ENCODE data around the gene TSPAN14. TPM values are rescaled to one million over a fixed set of nuclear protein-coding genes. Genes with fewer than 3 reads are reported as not detected.

Gene TSPAN14
- total and polyA plus RNA-seq, 2 of the 8 experiments (the other 6 are each of a cell fraction or from before 2014, with no cell fraction given), result 47.4 to 57.8 TPM

DNA sequence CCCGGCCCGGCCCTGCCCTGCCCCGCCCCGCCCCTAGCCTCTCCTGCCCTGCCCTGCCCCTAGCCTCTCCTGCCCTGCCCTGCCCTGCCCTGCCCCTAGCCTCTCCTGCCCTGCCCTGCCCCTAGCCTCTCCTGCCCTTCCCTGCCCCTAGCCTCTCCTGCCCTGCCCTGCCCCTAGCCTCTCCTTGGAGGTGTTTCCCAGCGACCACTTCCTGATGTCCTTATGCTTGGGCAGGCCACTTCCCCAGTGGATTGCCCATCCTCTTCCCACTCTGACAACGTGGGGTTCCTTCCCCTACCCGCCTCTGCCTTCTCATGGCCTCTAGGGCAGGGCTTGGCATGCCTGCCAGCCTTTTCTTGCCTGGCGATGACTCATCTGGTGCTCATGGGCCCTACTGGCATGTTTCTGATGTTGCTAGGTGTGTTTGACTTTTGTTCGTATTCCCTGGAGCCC, 24.6 kb upstream of the TSPAN14 start:
- Histone ChIP-seq H3K4me2 (ENCODE audit: insufficient read depth in 1 of 2, low read depth in 2 of 2, low read length in 2 of 2) (no peak overlapping the region), H2AK5ac (ENCODE audit: low read depth, low read length) (no peak overlapping the region), H2BK120ac (replicated peaks; ENCODE audit: low read depth, low read length) (no peak overlapping the region), H2BK15ac (ENCODE audit: low read length) (no peak overlapping the region), H4K5ac (ENCODE audit: insufficient read length, low read depth, low read length) (no peak overlapping the region), H3K4me3 (ENCODE audit: extremely low read depth in 1 of 4, insufficient read depth in 2 of 4, low read depth in 3 of 4, low read length in 4 of 4) (no peak overlapping the region), H3K9me3 (ENCODE audit: insufficient read depth in 2 of 2, low read depth in 1 of 2, low read length in 1 of 2) (no peaks in the 10 kb centered on the region), H3K4me1 (replicated peaks in 1 of 4; ENCODE audit: control insufficient read depth in 3 of 4, insufficient read depth in 4 of 4, low read length in 3 of 4) (no peaks in the 10 kb centered on the region), H3K4ac (replicated peaks; ENCODE audit: insufficient read length, low read depth, low read length) (no peak overlapping the region), H3K79me1 (ENCODE audit: low read depth, low read length) (no peaks in the 10 kb centered on the region), H2AFZ (ENCODE audit: low read length) (no peak overlapping the region), H3K14ac (ENCODE audit: insufficient read length) (no peak overlapping the region), H3K23me2 (ENCODE audit: low read depth, low read length) (no peaks in the 10 kb centered on the region), H3K27me3 (replicated peaks in 1 of 4; ENCODE audit: control insufficient read depth in 3 of 4, extremely low read depth in 1 of 4, insufficient read depth in 3 of 4, low read length in 3 of 4) (no peaks in the 10 kb centered on the region), H3K18ac (ENCODE audit: extremely low read depth, low read length) (no peak overlapping the region), H4K91ac (replicated peaks; ENCODE audit: insufficient read length, low read length) (no peak overlapping the region), H4K20me1 (replicated peaks in 1 of 2; ENCODE audit: control insufficient read depth in 1 of 2, insufficient read depth in 2 of 2, low read length in 2 of 2) (peaks cover 0 to 6% of the 10 kb centered on the region in 2 experiments), H3K79me2 (ENCODE audit: control insufficient read depth in 1 of 2, insufficient read depth in 2 of 2, low read length in 2 of 2) (no peaks in the 10 kb centered on the region), H3K56ac (replicated peaks; ENCODE audit: insufficient read length, low read depth, low read length) (no peak overlapping the region), H2BK12ac (ENCODE audit: low read depth, low read length) (no peak overlapping the region), H3K9ac (replicated peaks in 1 of 4; ENCODE audit: extremely low read depth in 1 of 4, low read depth in 3 of 4, low read length in 3 of 4) (no peak overlapping the region), H2BK5ac (ENCODE audit: low read depth, low read length) (no peak overlapping the region), H2BK20ac (ENCODE audit: low read length) (no peak overlapping the region), H4K8ac (ENCODE audit: extremely low read depth, insufficient read depth, low read length) (no peak overlapping the region), H3K23ac (ENCODE audit: insufficient read length) (no peak overlapping the region), H3K36me3 (ENCODE audit: control insufficient read depth in 2 of 4, insufficient read depth in 4 of 4, low read length in 3 of 4) (peaks cover 5 to 28% (median 16%) of the 10 kb centered on the region in 4 experiments; a peak in 7 of 8 replicates), H3K27ac (ENCODE audit: low read depth, low read length) (no peak overlapping the region)
- ChIA-PET CTCF (ENCODE audit: partially characterized antibody) (interaction anchor here (1.4 to 8.8 kb wide), 4 partner anchors 10 to 76 kb away, joined by 3 to 72 read pairs (median 10); no protein-coding TSS in a partner anchor), POLR2A (ENCODE audit: partially characterized antibody) (no interaction called here)
- DNase-seq (ENCODE audit: low read depth in 1 of 2, low spot score in 2 of 2) (no peak), FAIRE-seq (no peak)
- TF ChIP-seq HDAC2 (IDR thresholded peaks at IDR 0.05; ENCODE audit: borderline replicate concordance in 1 of 2, low read depth in 2 of 2, low read length in 2 of 2) (no peak), NANOG (IDR thresholded peaks at IDR 0.05; ENCODE audit: insufficient read depth, low read depth, low read length, poor library complexity, severe bottlenecking) (no peak), CBX5 (IDR thresholded peaks at IDR 0.05; ENCODE audit: low read depth, low read length) (no peak)
- 85% methylated on average over 5 of the region's 9 CpGs; no CpG with 5 or more reads in 1 of the 2 experiments for WGBS, 2 experiments (ENCODE audit: extremely low coverage in 1 of 2, insufficient coverage in 1 of 2, insufficient read length in 1 of 2, insufficient replicate concordance in 2 of 2, low coverage in 1 of 2, low lambda C conversion rate in 2 of 2, missing lambda C conversion rate in 1 of 2)
